MM.1S (cell line): ENCODE data around the gene TMEM114.

ENCODE experiments used
- DNase-seq: peaks from one replicate; pipeline ENCODE4 v3.0.0-alpha.2; 2015
- H2AFZ ChIP-seq: fragments of 300-600 bp; sonication (generic); 2 replicates; pipeline ENCODE4 v1.6.0; 2016; ENCODE audit warnings: antibody characterized with exemption, low read length
- H3F3A ChIP-seq: fragments of 300-600 bp; sonication (generic); 2 replicates; pipeline ENCODE4 v1.6.1; 2016; ENCODE audit warnings: mild to moderate bottlenecking, antibody characterized with exemption, low read length, moderate library complexity, mixed read lengths; ENCODE audit not compliant: insufficient read depth
- H3K27ac ChIP-seq: fragments of 300-600 bp; sonication (generic); 2 replicates; pipeline ENCODE4 v1.5.1; 2016; ENCODE audit warnings: mild to moderate bottlenecking, low read length
- H3K27me3 ChIP-seq: fragments of 300-600 bp; sonication (generic); replicated peaks from 2 replicates; pipeline ENCODE4 v1.6.0; 2016; ENCODE audit warnings: low read length; ENCODE audit not compliant: insufficient read depth
- H3K36me3 ChIP-seq: fragments of 300-600 bp; sonication (generic); replicated peaks from 2 replicates; pipeline ENCODE4 v1.6.1; 2016; ENCODE audit warnings: mild to moderate bottlenecking, low read length, mixed read lengths; ENCODE audit not compliant: insufficient read depth
- H3K4me1 ChIP-seq: fragments of 300-600 bp; sonication (generic); 2 replicates; pipeline ENCODE4 v1.6.1; 2016; ENCODE audit warnings: low read length, mixed read lengths
- H3K4me2 ChIP-seq: fragments of 300-600 bp; sonication (generic); 2 replicates; pipeline ENCODE4 v1.6.0; 2016; ENCODE audit warnings: low read depth, low read length
- H3K4me3 ChIP-seq: fragments of 300-600 bp; sonication (generic); 2 replicates; pipeline ENCODE4 v1.5.1; 2016; ENCODE audit warnings: low read length, mixed read lengths
- H3K79me2 ChIP-seq: fragments of 300-600 bp; sonication (generic); 2 replicates; pipeline ENCODE4 v1.6.1; 2016; ENCODE audit warnings: mixed run types, low read length, mixed read lengths
- H3K9ac ChIP-seq: fragments of 300-600 bp; sonication (generic); 2 replicates; pipeline ENCODE4 v1.6.1; 2016; ENCODE audit warnings: low read length, mixed read lengths
- H3K9me2 ChIP-seq: fragments of 300-600 bp; sonication (generic); replicated peaks from 2 replicates; pipeline ENCODE4 v1.6.1; 2016; ENCODE audit warnings: mild to moderate bottlenecking, low read length, mixed read lengths; ENCODE audit not compliant: insufficient read depth
- H3K9me3 ChIP-seq: fragments of 300-600 bp; sonication (generic); replicated peaks from 2 replicates; pipeline ENCODE4 v1.6.1; 2016; ENCODE audit warnings: mild to moderate bottlenecking, low read length, mixed read lengths; ENCODE audit not compliant: insufficient read depth
- H4K20me1 ChIP-seq: fragments of 300-600 bp; sonication (generic); 2 replicates; pipeline ENCODE4 v1.6.1; 2016; ENCODE audit warnings: mild to moderate bottlenecking, low read length, moderate library complexity, mixed read lengths; ENCODE audit not compliant: insufficient read depth
- EZH2 ChIP-seq: fragments of 300-600 bp; sonication (generic); optimal IDR thresholded peaks from 2 replicates; pipeline ENCODE3; 2017; ENCODE audit warnings: low read depth, mild to moderate bottlenecking, antibody characterized with exemption, low read length, mixed read lengths
- EZH2phosphoT487 ChIP-seq: fragments of 300-600 bp; sonication (generic); IDR thresholded peaks from 2 replicates; pipeline ENCODE4 v1.6.1; 2018; ENCODE audit warnings: antibody characterized with exemption, low read length
- TF ChIP-seq, protein P1 (sequence below): fragments of 300-600 bp; sonication (generic); IDR thresholded peaks from 2 replicates; pipeline ENCODE4 v1.5.1; 2016; ENCODE audit warnings: antibody characterized with exemption, low read length, mixed read lengths

TMEM114 gene

DNA sequence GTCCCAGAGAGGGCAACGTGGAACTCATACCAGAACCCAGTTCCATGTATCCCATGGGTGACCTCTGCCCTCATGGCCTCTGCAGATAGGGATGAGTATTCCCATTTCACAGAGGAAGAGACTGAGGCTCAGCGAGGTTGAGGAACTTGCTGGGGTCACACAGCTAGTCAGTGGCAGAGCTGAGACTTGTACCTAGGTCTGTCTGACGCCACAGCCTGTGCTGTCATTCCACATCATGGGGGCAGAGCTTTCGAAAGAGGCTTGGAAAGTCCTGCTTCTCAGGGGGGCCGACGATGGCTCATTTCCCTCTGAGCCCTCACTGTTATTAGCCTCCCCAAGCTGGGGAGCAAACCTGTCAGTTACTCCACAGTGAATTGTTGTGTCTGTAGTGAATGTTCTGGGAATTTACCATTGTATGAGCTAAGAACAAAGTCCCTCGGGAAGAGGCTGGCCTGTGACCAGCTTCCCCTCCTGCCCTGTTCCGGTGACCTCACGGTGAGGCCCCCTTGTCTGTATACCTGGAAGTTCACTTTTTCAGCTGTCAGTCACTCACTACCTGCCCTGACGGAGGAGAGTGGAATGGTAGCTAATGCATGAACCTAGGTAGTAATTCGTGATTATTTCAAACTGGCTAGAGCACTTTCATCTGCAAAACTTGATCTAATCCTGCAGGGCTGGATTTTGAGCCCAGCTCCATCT is 40.1 kb upstream of the TMEM114 start:
- Histone ChIP-seq H3K36me3 (peaks cover 7% of the 10 kb centered on the region), H3K27me3 (no peaks in the 10 kb centered on the region), H3K9ac (no peak overlapping the region), H3F3A (no peaks in the 10 kb centered on the region), H3K4me1 (no peaks in the 10 kb centered on the region), H3K9me2 (no peaks in the 10 kb centered on the region), H3K79me2 (peaks cover 16% of the 10 kb centered on the region; the same call in 1 of the 2 replicates), H3K4me2 (no peak overlapping the region), H3K9me3 (no peaks in the 10 kb centered on the region), H3K27ac (no peak overlapping the region), H3K4me3 (no peak overlapping the region), H2AFZ (no peak overlapping the region), H4K20me1 (no peaks in the 10 kb centered on the region)
- DNase-seq, result no peak
- TF ChIP-seq EZH2phosphoT487 (no peak), EZH2 (no peak)
- TF ChIP-seq, protein P1, sequence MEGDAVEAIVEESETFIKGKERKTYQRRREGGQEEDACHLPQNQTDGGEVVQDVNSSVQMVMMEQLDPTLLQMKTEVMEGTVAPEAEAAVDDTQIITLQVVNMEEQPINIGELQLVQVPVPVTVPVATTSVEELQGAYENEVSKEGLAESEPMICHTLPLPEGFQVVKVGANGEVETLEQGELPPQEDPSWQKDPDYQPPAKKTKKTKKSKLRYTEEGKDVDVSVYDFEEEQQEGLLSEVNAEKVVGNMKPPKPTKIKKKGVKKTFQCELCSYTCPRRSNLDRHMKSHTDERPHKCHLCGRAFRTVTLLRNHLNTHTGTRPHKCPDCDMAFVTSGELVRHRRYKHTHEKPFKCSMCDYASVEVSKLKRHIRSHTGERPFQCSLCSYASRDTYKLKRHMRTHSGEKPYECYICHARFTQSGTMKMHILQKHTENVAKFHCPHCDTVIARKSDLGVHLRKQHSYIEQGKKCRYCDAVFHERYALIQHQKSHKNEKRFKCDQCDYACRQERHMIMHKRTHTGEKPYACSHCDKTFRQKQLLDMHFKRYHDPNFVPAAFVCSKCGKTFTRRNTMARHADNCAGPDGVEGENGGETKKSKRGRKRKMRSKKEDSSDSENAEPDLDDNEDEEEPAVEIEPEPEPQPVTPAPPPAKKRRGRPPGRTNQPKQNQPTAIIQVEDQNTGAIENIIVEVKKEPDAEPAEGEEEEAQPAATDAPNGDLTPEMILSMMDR, result no peak

DNA sequence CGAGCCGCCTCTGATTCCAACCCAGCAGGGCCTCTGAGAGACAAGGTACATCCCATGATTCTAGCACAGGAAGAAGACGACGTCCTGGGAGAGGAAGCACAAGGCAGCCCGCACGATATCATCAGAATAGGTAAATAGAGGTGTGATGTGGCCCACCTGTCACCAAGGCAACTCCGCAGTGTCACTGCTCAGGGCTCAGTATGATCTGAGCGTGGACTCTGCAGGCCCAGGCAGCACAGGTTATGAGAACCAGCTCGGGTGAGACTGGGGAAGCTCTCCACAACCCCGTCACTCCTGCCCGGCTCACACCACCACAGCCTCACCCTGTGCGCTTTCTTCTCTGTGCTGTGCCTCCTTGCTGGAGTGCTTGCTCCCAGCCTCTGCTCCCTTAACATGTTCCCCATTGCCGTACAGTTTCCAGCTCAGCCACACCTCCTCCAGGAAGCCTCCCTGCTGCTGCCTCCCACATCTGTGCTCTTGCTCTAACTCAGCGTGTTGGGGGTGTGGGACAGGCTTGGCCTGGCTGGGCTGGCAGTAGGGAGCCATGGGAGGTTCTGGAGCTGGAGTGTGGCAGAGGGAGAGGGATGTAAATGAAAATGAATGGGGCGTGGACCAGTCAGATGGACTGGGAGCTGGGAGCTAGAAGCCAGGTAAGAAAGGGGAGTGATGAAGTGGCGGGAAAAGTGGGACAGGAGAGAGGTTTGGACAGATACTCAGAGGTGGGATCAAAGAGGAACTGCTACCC is 38.8 kb upstream of the TMEM114 start:
- Histone ChIP-seq H3K4me3 (no peak overlapping the region), H3K4me1 (no peaks in the 10 kb centered on the region), H3K36me3 (peaks cover 7% of the 10 kb centered on the region), H3K27me3 (no peaks in the 10 kb centered on the region), H3K4me2 (no peak overlapping the region), H3K9me3 (no peaks in the 10 kb centered on the region), H3F3A (no peaks in the 10 kb centered on the region), H4K20me1 (no peaks in the 10 kb centered on the region), H3K79me2 (peaks cover 26% of the 10 kb centered on the region), H3K9me2 (no peaks in the 10 kb centered on the region), H2AFZ (no peak overlapping the region), H3K9ac (no peak overlapping the region), H3K27ac (no peak overlapping the region)
- TF ChIP-seq EZH2phosphoT487, result no peak
- TF ChIP-seq, protein P1, result no peak
- no peak for TF ChIP-seq EZH2
- no peak for DNase-seq

DNA sequence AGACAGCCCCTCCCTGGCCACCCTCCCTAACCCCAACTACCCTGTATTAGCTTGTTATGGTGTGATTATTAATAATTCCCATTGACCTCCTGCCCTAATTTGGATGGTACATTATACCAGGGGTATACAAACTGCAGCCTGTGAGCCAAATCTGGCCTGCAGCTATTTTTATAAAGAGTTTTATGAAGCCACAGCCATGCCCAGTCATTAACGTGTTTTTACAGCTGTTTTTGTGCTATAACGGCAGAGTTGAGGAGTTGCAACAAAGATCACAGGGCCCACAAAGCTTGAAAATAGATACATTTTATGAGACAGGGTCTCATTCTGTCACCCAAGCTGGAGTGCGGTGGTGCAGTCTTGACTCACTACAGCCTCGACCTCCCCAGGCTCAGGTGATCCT is 37.1 kb upstream of the TMEM114 start:
- H3K36me3 ChIP-seq, result peaks cover 7% of the 10 kb centered on the region
- no peaks in the 10 kb centered on the region for H4K20me1 ChIP-seq
- no peak overlapping the region for H2AFZ ChIP-seq
- no peak for DNase-seq
- H3K4me1 ChIP-seq, result no peaks in the 10 kb centered on the region
- no peak overlapping the region for H3K27ac ChIP-seq
- H3K27me3 ChIP-seq, result no peaks in the 10 kb centered on the region
- no peaks in the 10 kb centered on the region for H3K9me2 ChIP-seq
- no peak overlapping the region for H3K9ac ChIP-seq
- H3K79me2 ChIP-seq, result peaks cover 43% of the 10 kb centered on the region
- H3K4me2 ChIP-seq, result no peak overlapping the region
- TF ChIP-seq EZH2phosphoT487 (no peak), EZH2 (no peak)
- TF ChIP-seq, protein P1, result no peak
- H3K4me3 ChIP-seq, result no peak overlapping the region
- no peaks in the 10 kb centered on the region for H3K9me3 ChIP-seq
- no peaks in the 10 kb centered on the region for H3F3A ChIP-seq
